PC-3 (cell line): ENCODE results near the gene ZSCAN2.

Source experiments
- CTCF ChIP-seq: fragments of 300-600 bp; sonication (generic); conservative IDR thresholded peaks from 2 replicates; pipeline ENCODE4 v1.5.1; 2017; ENCODE audit warnings: antibody characterized with exemption, low read depth, mild to moderate bottlenecking, low read length
- EZH2 ChIP-seq: fragments of 300-600 bp; sonication (generic); IDR thresholded peaks from one replicate; pipeline ENCODE4 v1.6.1; 2017; ENCODE audit warnings: antibody characterized with exemption, mild to moderate bottlenecking, low read length; ENCODE audit not compliant: unreplicated experiment

DNA sequence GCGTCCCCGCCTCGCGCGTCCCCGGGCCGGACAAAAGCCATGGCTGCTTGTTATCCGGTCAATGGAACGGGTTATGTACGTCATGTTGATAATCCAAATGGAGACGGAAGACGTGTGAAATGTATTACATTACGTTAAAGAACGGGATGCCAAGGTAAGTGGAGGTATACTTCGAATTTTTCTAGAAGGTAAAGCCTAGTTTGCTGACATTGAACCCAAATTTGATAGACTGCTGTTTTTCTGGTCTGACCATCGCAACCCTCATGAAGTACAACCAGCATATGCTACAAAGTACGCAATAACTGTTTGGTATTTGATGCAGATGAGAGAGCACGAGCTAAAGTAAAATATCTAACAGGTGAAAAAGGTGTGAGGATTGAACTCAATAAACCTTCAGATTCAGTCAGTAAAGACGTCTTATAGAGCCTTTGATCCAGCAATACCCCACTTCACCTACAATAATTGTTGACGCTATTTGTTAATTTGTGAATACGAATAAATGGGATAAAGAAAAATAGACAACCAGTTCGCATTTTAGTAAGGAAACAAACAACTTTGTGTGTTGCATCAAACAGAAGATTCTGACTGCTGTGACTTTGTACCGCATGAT, 33.5 kb downstream of the ZSCAN2 start:
- TF ChIP-seq CTCF (no peak), EZH2 (no peak)
